Measurements from ENCODE around the gene C15orf62. TPM values are rescaled to one million over a fixed set of nuclear protein-coding genes. Genes with fewer than 3 reads are reported as not detected.

C15orf62 gene
- polyA plus RNA-seq, 2 donors = 21.3 to 71.9 TPM

GRCh38 chr15:40766906-40767837 lies 2.6 kb upstream of the C15orf62 start:
- Histone ChIP-seq H3K9me3 (ENCODE audit: control insufficient read depth in 2 of 2, insufficient read depth in 1 of 2, low read depth in 1 of 2, low read length in 1 of 2) (no peaks in the 10 kb centered on the region), H3K4me3 (ENCODE audit: low read depth in 1 of 2, low read length in 2 of 2) (peak overlapping the region; percentile 25 to 44), H3K4me1 (ENCODE audit: control insufficient read depth in 2 of 2, insufficient read depth in 2 of 2, low read length in 1 of 2) (peaks cover 14 to 60% of the 10 kb centered on the region in 2 donors), H3K27ac (ENCODE audit: low read depth in 2 of 2, low read length in 1 of 2) (peak overlapping the region; percentile 90 to 98), H3K36me3 (ENCODE audit: control insufficient read depth in 2 of 2, insufficient read depth in 2 of 2, low read length in 1 of 2) (peaks cover 4 to 22% of the 10 kb centered on the region in 2 donors), H3K27me3 (ENCODE audit: control insufficient read depth in 1 of 2, insufficient read depth in 2 of 2, low read length in 2 of 2) (no peaks in the 10 kb centered on the region)
- WGBS, 2 donors = 72 to 78% methylated on average over 32 of the region's 32 CpGs

- peaks cover 14 to 63% of the 10 kb centered on the region in 2 donors for H3K4me1 ChIP-seq (ENCODE audit: control insufficient read depth in 2 of 2, insufficient read depth in 2 of 2, low read length in 1 of 2)
- no peaks in the 10 kb centered on the region for H3K9me3 ChIP-seq (ENCODE audit: control insufficient read depth in 2 of 2, insufficient read depth in 1 of 2, low read depth in 1 of 2, low read length in 1 of 2)
- H3K36me3 ChIP-seq (ENCODE audit: control insufficient read depth in 2 of 2, insufficient read depth in 2 of 2, low read length in 1 of 2) = peaks cover 4 to 26% of the 10 kb centered on the region in 2 donors
- WGBS, 2 donors = 83 to 85% methylated on average over 29 of the region's 29 CpGs
- no peaks in the 10 kb centered on the region for H3K27me3 ChIP-seq (ENCODE audit: control insufficient read depth in 1 of 2, insufficient read depth in 2 of 2, low read length in 2 of 2)
- H3K27ac ChIP-seq (ENCODE audit: low read depth in 2 of 2, low read length in 1 of 2) = peak overlapping the region; percentile 98
- peak overlapping the region in 1 of 2 donors; percentile 17 for H3K4me3 ChIP-seq (ENCODE audit: low read depth in 1 of 2, low read length in 2 of 2)
These were observed 1.8 kb upstream of the C15orf62 start for GRCh38 chr15:40767838-40768500.

- Histone ChIP-seq H3K9me3 (ENCODE audit: control insufficient read depth in 2 of 2, insufficient read depth in 1 of 2, low read depth in 1 of 2, low read length in 1 of 2) (peaks cover 0 to 2% of the 10 kb centered on the region in 2 donors), H3K27ac (ENCODE audit: low read depth in 2 of 2, low read length in 1 of 2) (peak overlapping the region; percentile 98), H3K4me1 (ENCODE audit: control insufficient read depth in 2 of 2, insufficient read depth in 2 of 2, low read length in 1 of 2) (peaks cover 12 to 57% of the 10 kb centered on the region in 2 donors), H3K4me3 (ENCODE audit: low read depth in 1 of 2, low read length in 2 of 2) (peak overlapping the region; percentile 2 to 17), H3K36me3 (ENCODE audit: control insufficient read depth in 2 of 2, insufficient read depth in 2 of 2, low read length in 1 of 2) (peaks cover 8 to 32% of the 10 kb centered on the region in 2 donors), H3K27me3 (ENCODE audit: control insufficient read depth in 1 of 2, insufficient read depth in 2 of 2, low read length in 2 of 2) (no peaks in the 10 kb centered on the region)
- 42 to 45% methylated on average over 21 of the region's 21 CpGs for WGBS, 2 donors
These were observed 1.1 kb upstream of the C15orf62 start for GRCh38 chr15:40768521-40769273.

- Histone ChIP-seq H3K4me3 (ENCODE audit: low read depth in 1 of 2, low read length in 2 of 2) (peak overlapping the region; percentile 53 to 55), H3K9me3 (ENCODE audit: control insufficient read depth in 2 of 2, insufficient read depth in 1 of 2, low read depth in 1 of 2, low read length in 1 of 2) (peaks cover 0 to 2% of the 10 kb centered on the region in 2 donors), H3K4me1 (ENCODE audit: control insufficient read depth in 2 of 2, insufficient read depth in 2 of 2, low read length in 1 of 2) (peaks cover 6 to 57% of the 10 kb centered on the region in 2 donors), H3K27me3 (ENCODE audit: control insufficient read depth in 1 of 2, insufficient read depth in 2 of 2, low read length in 2 of 2) (no peaks in the 10 kb centered on the region), H3K36me3 (ENCODE audit: control insufficient read depth in 2 of 2, insufficient read depth in 2 of 2, low read length in 1 of 2) (peaks cover 14 to 47% of the 10 kb centered on the region in 2 donors), H3K27ac (ENCODE audit: low read depth in 2 of 2, low read length in 1 of 2) (peak overlapping the region; percentile 98)
- WGBS, 2 donors = 60 to 62% methylated on average over 17 of the region's 17 CpGs
These were observed 454 bp downstream of the C15orf62 start for GRCh38 chr15:40770147-40770721.

- 92 to 93% methylated on average over 5 of the region's 5 CpGs for WGBS, 2 donors
- H3K4me3 ChIP-seq (ENCODE audit: low read depth in 1 of 2, low read length in 2 of 2) = peak overlapping the region; percentile 53 to 55
- H3K9me3 ChIP-seq (ENCODE audit: control insufficient read depth in 2 of 2, insufficient read depth in 1 of 2, low read depth in 1 of 2, low read length in 1 of 2) = peaks cover 0 to 2% of the 10 kb centered on the region in 2 donors
- no peaks in the 10 kb centered on the region for H3K27me3 ChIP-seq (ENCODE audit: control insufficient read depth in 1 of 2, insufficient read depth in 2 of 2, low read length in 2 of 2)
- H3K27ac ChIP-seq (ENCODE audit: low read depth in 2 of 2, low read length in 1 of 2) = peak overlapping the region; percentile 98
- H3K36me3 ChIP-seq (ENCODE audit: control insufficient read depth in 2 of 2, insufficient read depth in 2 of 2, low read length in 1 of 2) = peaks cover 14 to 47% of the 10 kb centered on the region in 2 donors
- H3K4me1 ChIP-seq (ENCODE audit: control insufficient read depth in 2 of 2, insufficient read depth in 2 of 2, low read length in 1 of 2) = peaks cover 6 to 49% of the 10 kb centered on the region in 2 donors
These were observed 1.5 kb downstream of the C15orf62 start for GRCh38 chr15:40771242-40771641.

- 58 to 74% methylated on average over 13 of the region's 13 CpGs for WGBS, 2 donors
- H3K4me1 ChIP-seq (ENCODE audit: control insufficient read depth in 2 of 2, insufficient read depth in 2 of 2, low read length in 1 of 2) = peaks cover 6 to 46% of the 10 kb centered on the region in 2 donors
- H3K4me3 ChIP-seq (ENCODE audit: low read depth in 1 of 2, low read length in 2 of 2) = peak overlapping the region; percentile 12 to 55
- peak overlapping the region in 1 of 2 donors; percentile 45 for H3K27ac ChIP-seq (ENCODE audit: low read depth in 2 of 2, low read length in 1 of 2)
- H3K27me3 ChIP-seq (ENCODE audit: control insufficient read depth in 1 of 2, insufficient read depth in 2 of 2, low read length in 2 of 2) = no peaks in the 10 kb centered on the region
- H3K36me3 ChIP-seq (ENCODE audit: control insufficient read depth in 2 of 2, insufficient read depth in 2 of 2, low read length in 1 of 2) = peaks cover 14 to 47% of the 10 kb centered on the region in 2 donors
- peaks cover 0 to 2% of the 10 kb centered on the region in 2 donors for H3K9me3 ChIP-seq (ENCODE audit: control insufficient read depth in 2 of 2, insufficient read depth in 1 of 2, low read depth in 1 of 2, low read length in 1 of 2)
These were observed 2.2 kb downstream of the C15orf62 start for GRCh38 chr15:40772014-40772413.

GRCh38 chr15:40773496-40773895 lies 3.7 kb downstream of the C15orf62 start:
- no peaks in the 10 kb centered on the region for H3K27me3 ChIP-seq (ENCODE audit: control insufficient read depth in 1 of 2, insufficient read depth in 2 of 2, low read length in 2 of 2)
- peak overlapping the region in 1 of 2 donors; percentile 18 for H3K27ac ChIP-seq (ENCODE audit: low read depth in 2 of 2, low read length in 1 of 2)
- 89 to 91% methylated on average over 8 of the region's 8 CpGs for WGBS, 2 donors
- H3K36me3 ChIP-seq (ENCODE audit: control insufficient read depth in 2 of 2, insufficient read depth in 2 of 2, low read length in 1 of 2) = peaks cover 14 to 37% of the 10 kb centered on the region in 2 donors
- H3K4me1 ChIP-seq (ENCODE audit: control insufficient read depth in 2 of 2, insufficient read depth in 2 of 2, low read length in 1 of 2) = peaks cover 3 to 33% of the 10 kb centered on the region in 2 donors
- peaks cover 0 to 2% of the 10 kb centered on the region in 2 donors for H3K9me3 ChIP-seq (ENCODE audit: control insufficient read depth in 2 of 2, insufficient read depth in 1 of 2, low read depth in 1 of 2, low read length in 1 of 2)
- no peak overlapping the region for H3K4me3 ChIP-seq (ENCODE audit: low read depth in 1 of 2, low read length in 2 of 2)

GRCh38 chr15:40773902-40774301 lies 4.1 kb downstream of the C15orf62 start:
- H3K4me1 ChIP-seq (ENCODE audit: control insufficient read depth in 2 of 2, insufficient read depth in 2 of 2, low read length in 1 of 2) = peaks cover 3 to 29% of the 10 kb centered on the region in 2 donors
- H3K9me3 ChIP-seq (ENCODE audit: control insufficient read depth in 2 of 2, insufficient read depth in 1 of 2, low read depth in 1 of 2, low read length in 1 of 2) = peaks cover 0 to 2% of the 10 kb centered on the region in 2 donors
- 95% methylated on average over 6 of the region's 6 CpGs for WGBS, 2 donors
- H3K36me3 ChIP-seq (ENCODE audit: control insufficient read depth in 2 of 2, insufficient read depth in 2 of 2, low read length in 1 of 2) = peaks cover 14 to 38% of the 10 kb centered on the region in 2 donors
- no peaks in the 10 kb centered on the region for H3K27me3 ChIP-seq (ENCODE audit: control insufficient read depth in 1 of 2, insufficient read depth in 2 of 2, low read length in 2 of 2)
- no peak overlapping the region for H3K4me3 ChIP-seq (ENCODE audit: low read depth in 1 of 2, low read length in 2 of 2)
- H3K27ac ChIP-seq (ENCODE audit: low read depth in 2 of 2, low read length in 1 of 2) = peak overlapping the region in 1 of 2 donors; percentile 24

All from esophagus (tissue), 2 donors.